Ectodermal cell (in vitro differentiated cells): ENCODE results near the gene MSI2.

Source experiments
- H3K27ac ChIP-seq: 2 replicates; pipeline ENCODE4 v1.7.0; 2013; ENCODE audit warnings: mild to moderate bottlenecking, low read depth, low read length; ENCODE audit not compliant: insufficient read depth, poor library complexity, severe bottlenecking
- H3K27me3 ChIP-seq: 2 replicates; pipeline ENCODE4 v1.7.0; 2013; ENCODE audit warnings: mild to moderate bottlenecking, low read length; ENCODE audit not compliant: insufficient read depth, control insufficient read depth, poor library complexity, severe bottlenecking
- H3K36me3 ChIP-seq: one replicate; pipeline ENCODE4 v1.7.0; 2013; ENCODE audit warnings: low read length; ENCODE audit not compliant: control insufficient read depth, insufficient read depth
- H3K4me1 ChIP-seq: one replicate; pipeline ENCODE4 v1.7.0; 2013; ENCODE audit warnings: low read length; ENCODE audit not compliant: control insufficient read depth, insufficient read depth
- H3K4me3 ChIP-seq: 2 replicates; pipeline ENCODE4 v1.7.0; 2013; ENCODE audit warnings: low read depth, low read length, control low read depth; ENCODE audit not compliant: insufficient read depth
- H3K9me3 ChIP-seq: 2 replicates; pipeline ENCODE4 v1.7.0; 2013; ENCODE audit warnings: mild to moderate bottlenecking, low read length, moderate library complexity; ENCODE audit not compliant: control insufficient read depth
- WGBS, 2 experiments: methylation state at CpG; one replicate each; pipeline ENCODE4 v1.1.7; 2013; ENCODE audit warnings: missing lambda C conversion rate in 2 of 2; 5-methylcytosine and 5-hydroxymethylcytosine counted together

Gene MSI2

DNA sequence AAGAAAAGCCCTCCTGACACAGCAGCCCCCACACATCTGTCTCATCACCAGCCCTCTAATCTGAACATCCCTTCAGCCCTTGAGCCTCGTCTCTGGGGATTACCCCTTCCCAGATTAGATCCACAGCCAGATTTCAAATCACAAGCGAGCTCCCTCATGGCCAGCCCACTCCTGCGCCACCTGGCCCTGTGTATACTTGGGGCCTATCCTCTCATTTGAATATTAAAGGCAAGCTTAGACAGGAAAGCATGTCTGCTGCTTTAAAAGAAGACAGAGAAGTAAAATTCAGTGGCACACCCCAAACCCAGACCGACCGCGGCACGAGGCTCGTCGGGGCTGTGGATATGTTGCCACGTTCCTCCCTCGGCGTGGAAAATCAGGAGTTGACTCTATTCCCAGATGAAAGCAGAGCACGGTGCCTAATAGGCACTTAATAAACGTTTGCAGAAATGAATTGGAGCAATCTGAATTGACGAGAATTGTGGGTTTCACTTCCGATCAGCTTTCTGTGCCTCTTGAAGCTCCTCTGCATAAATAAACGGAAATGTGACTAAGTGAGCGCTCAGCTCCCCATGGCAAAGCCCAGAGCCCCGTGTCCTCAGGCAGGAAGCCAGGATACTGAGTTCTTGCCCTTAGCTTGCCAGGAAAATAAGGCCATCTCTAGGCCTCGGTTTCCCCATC, 380.8 kb downstream of the MSI2 start:
- WGBS, 2 experiments: 88 to 89% methylated on average over 20 of the region's 20 CpGs
- Histone ChIP-seq H3K27ac (no peak overlapping the region), H3K27me3 (no peaks in the 10 kb centered on the region), H3K36me3 (peaks cover 16% of the 10 kb centered on the region), H3K4me3 (no peak overlapping the region), H3K4me1 (peaks cover 9% of the 10 kb centered on the region), H3K9me3 (no peaks in the 10 kb centered on the region)

DNA sequence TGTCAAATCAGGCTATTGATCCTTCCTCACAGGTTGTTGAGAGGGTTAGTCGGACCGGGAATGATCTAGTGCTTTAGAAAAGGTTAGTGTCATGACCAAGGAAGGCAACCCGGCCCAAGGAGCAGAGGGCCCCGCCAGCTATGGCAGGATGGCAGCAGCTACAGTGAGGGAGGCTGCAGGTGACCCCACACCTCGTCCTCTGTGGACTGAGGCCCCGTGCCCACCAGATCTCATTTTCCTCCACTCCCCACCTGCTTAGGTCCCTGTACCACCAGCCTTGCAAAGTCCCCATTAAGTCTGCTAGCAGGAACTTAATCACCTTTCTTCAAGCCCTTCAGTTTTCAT, 381.3 kb downstream of the MSI2 start:
- H3K4me3 ChIP-seq: no peak overlapping the region
- H3K9me3 ChIP-seq: no peaks in the 10 kb centered on the region
- WGBS, 2 experiments: 92 to 94% methylated on average over 6 of the region's 6 CpGs
- H3K4me1 ChIP-seq: peaks cover 9% of the 10 kb centered on the region
- H3K27ac ChIP-seq: no peak overlapping the region
- H3K27me3 ChIP-seq: no peaks in the 10 kb centered on the region
- peaks cover 11% of the 10 kb centered on the region for H3K36me3 ChIP-seq

DNA sequence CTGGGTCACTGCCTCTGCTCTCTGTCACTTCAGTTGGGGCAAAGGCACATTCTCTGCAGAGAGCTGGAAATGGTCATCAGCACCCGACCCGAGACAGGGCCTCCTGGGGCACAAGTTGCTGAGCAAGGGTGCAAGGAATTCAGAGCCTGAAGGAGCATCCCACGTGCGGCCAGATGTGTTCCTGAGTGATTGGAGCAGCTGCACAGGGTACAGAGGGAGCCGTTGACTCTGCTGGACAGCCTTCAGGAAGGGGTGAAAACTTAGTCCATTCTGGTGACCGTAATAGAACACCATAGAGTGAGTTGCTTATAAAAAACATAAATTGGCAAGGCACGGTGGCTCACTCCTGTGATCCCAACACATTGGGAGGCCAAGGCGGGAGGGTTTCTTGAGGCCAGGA, 382.0 kb downstream of the MSI2 start:
- H3K36me3 ChIP-seq: peaks cover 11% of the 10 kb centered on the region
- H3K4me1 ChIP-seq: peaks cover 9% of the 10 kb centered on the region
- no peak overlapping the region for H3K27ac ChIP-seq
- WGBS, 2 experiments: 93 to 94% methylated on average over 8 of the region's 8 CpGs
- no peak overlapping the region for H3K4me3 ChIP-seq
- no peaks in the 10 kb centered on the region for H3K27me3 ChIP-seq
- no peaks in the 10 kb centered on the region for H3K9me3 ChIP-seq

DNA sequence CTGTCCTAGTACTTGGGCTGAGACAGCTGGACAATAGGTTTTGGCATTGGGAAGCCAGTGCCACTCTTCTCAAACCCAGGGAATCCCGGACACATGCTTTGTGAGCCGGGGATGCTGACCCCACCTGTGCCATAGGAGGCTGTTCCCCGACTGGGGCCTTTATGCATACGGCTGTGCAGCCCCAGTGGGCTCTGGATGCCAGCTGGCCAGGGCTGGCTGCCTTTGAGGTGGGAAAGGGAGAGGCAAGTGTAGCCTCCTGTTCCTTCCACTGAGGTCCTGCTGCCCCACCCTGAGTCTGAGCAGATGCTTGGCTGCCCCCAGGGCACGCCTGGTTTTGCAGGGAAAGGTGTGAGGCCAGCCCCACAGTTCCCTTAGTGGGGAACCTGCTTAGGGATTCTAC, 383.1 kb downstream of the MSI2 start:
- 73 to 75% methylated on average over 5 of the region's 5 CpGs for WGBS, 2 experiments
- Histone ChIP-seq H3K4me1 (peaks cover 9% of the 10 kb centered on the region), H3K9me3 (no peaks in the 10 kb centered on the region), H3K4me3 (no peak overlapping the region), H3K27ac (no peak overlapping the region), H3K27me3 (no peaks in the 10 kb centered on the region), H3K36me3 (peaks cover 8% of the 10 kb centered on the region)

DNA sequence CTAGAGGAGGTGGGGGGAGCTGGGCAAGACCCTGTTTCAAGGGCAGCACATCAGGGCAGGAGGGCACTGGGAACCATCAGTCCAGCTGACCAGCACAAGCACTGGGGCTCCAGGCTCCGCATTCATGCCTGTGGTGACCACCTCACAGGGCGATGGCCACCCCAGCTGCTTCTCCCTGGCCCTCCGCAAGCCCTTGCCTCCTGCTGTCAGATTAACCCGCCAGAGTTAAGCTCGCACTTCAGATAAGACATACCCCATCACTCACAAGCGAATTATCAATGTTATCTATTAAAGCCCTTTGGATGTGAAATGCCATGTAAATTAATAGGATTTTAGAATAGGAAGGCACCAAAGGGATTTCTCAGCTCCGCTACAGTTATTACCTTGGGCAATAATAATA, 383.8 kb downstream of the MSI2 start:
- H3K36me3 ChIP-seq: peaks cover 6% of the 10 kb centered on the region
- H3K27ac ChIP-seq: no peak overlapping the region
- 75 to 78% methylated on average over 5 to 6 of the region's 7 CpGs for WGBS, 2 experiments
- no peaks in the 10 kb centered on the region for H3K9me3 ChIP-seq
- H3K4me1 ChIP-seq: peaks cover 9% of the 10 kb centered on the region
- H3K4me3 ChIP-seq: no peak overlapping the region
- H3K27me3 ChIP-seq: no peaks in the 10 kb centered on the region

DNA sequence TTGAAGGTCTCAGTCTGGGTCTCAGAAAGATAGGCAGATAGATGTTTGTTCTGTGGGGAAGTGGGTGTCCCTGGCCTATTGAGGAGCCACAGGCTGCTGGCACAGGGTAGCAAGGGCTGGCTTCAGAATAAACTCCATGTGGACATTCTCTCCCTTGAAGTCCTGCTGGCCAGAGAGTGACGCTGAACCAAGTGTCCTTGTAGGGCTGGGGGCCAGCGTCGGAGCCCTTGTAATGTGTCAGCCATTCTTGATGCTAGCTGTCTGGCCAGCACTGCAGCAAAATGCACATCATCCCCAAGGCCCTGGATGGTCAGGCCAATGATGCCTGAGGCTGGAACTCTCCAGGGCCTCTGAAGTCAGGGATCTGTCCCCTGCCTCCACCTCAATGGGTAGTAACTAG, 385.4 kb downstream of the MSI2 start:
- no peaks in the 10 kb centered on the region for H3K9me3 ChIP-seq
- no peaks in the 10 kb centered on the region for H3K27me3 ChIP-seq
- 95 to 96% methylated on average over 3 of the region's 3 CpGs for WGBS, 2 experiments
- no peak overlapping the region for H3K27ac ChIP-seq
- peaks cover 6% of the 10 kb centered on the region for H3K36me3 ChIP-seq
- no peaks in the 10 kb centered on the region for H3K4me1 ChIP-seq
- no peak overlapping the region for H3K4me3 ChIP-seq

DNA sequence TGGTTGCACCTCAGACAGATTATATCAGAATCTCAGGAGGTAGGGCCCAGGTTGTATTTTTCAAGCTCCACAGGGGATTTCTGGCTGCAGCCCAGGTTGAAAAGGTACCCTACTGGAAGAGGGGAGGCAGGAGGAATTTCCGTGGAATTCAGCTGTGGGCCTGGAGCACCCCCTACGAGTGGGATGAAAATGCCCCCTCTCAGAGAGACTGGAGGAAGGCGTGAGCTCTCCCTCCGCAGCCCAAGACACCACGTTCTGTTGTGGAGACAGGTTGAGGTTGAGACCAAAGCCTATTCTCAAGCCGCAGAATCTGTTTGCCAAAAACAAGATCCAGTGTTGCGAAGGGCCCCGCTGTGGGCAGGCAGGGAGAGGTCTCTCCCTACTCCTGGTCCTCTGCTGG, 386.7 kb downstream of the MSI2 start:
- WGBS, 2 experiments: 89 to 91% methylated on average over 8 of the region's 8 CpGs
- H3K36me3 ChIP-seq: peaks cover 4% of the 10 kb centered on the region
- H3K9me3 ChIP-seq: no peaks in the 10 kb centered on the region
- no peaks in the 10 kb centered on the region for H3K27me3 ChIP-seq
- H3K4me1 ChIP-seq: no peaks in the 10 kb centered on the region
- H3K27ac ChIP-seq: no peak overlapping the region
- no peak overlapping the region for H3K4me3 ChIP-seq

DNA sequence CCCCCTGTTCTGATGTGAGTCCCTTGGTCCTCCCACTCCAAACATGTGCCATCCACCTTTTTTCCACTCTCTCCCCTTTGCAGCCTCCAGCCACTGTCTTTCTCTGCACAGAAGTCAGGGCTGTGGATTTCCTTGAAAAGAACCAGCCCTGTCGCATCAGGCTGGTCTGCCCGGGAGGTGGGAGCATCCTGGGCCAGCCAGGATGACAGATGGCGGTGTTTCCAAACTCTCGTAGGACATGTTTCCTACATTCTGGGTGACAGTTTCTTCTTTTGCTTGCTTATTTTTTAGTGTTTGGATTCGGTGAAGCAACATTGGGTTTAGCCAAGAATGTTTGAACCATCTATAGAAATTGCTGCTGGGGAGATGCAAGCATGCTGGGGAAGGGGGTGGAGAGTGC, 388.0 kb downstream of the MSI2 start:
- 92 to 94% methylated on average over 5 of the region's 5 CpGs for WGBS, 2 experiments
- no peak overlapping the region for H3K4me3 ChIP-seq
- no peaks in the 10 kb centered on the region for H3K27me3 ChIP-seq
- H3K27ac ChIP-seq: no peak overlapping the region
- no peaks in the 10 kb centered on the region for H3K36me3 ChIP-seq
- no peaks in the 10 kb centered on the region for H3K9me3 ChIP-seq
- peaks cover 8% of the 10 kb centered on the region for H3K4me1 ChIP-seq

DNA sequence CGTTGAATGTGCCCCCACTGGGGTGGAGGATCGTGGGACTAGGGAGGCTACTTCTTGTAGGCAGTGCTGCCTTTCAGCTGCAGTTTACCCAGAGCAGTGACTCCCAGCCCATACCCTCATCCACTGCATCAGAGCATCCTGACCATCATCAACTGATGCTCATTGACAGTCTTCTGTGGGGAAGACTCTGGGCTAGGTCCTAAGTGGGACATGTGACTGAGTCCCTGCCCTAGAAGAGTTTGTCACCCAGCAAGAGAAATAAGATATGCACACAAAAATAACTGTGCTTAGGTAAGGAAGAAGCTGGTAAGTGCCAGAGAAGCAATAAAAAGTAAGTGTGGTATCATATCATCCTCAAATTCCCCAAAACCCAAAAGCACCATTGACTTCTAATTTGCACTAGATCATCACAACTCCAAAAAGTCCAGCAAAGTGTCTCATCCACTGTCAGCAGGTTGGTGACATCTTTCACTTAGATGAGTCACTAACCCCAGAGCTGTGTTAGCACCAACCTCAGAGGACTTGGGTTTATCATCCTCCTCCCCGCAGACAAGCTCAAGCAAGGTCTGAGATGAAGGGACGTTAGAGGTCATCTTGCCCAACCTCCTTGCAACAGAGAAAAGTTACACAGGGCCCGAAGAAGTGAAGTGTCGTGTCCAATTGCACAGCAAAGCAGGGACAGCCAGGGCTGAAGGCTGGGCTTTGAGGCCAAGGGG, 389.8 kb downstream of the MSI2 start:
- Histone ChIP-seq H3K27me3 (no peaks in the 10 kb centered on the region), H3K4me1 (peaks cover 19% of the 10 kb centered on the region), H3K27ac (no peak overlapping the region), H3K9me3 (no peaks in the 10 kb centered on the region), H3K4me3 (no peak overlapping the region), H3K36me3 (no peaks in the 10 kb centered on the region)
- WGBS, 2 experiments: 93 to 97% methylated on average over 6 of the region's 6 CpGs

DNA sequence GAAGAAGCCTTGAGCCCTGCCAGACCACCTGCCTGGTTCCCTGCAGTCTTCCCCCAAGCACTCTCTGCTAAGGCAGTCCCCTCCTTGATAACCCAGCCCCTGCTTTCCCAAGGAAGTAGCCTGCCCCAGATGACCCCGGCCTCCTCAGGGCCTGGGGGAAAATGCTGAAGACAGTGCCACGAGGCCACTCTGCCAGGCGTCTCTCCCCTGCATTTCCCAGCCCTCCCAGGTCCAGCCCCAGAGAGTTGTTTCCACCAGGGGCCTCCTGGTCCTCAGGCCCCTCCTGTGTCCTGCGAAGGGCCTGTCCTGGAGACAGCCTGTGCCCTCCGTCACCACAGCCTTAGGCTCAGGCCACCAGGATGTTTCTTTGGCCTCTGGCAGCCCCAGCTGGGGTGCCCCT, 392.4 kb downstream of the MSI2 start:
- H3K36me3 ChIP-seq: no peaks in the 10 kb centered on the region
- 82% methylated on average over 5 of the region's 5 CpGs for WGBS, 2 experiments
- no peak overlapping the region for H3K4me3 ChIP-seq
- no peak overlapping the region for H3K27ac ChIP-seq
- no peaks in the 10 kb centered on the region for H3K9me3 ChIP-seq
- peaks cover 19% of the 10 kb centered on the region for H3K4me1 ChIP-seq
- no peaks in the 10 kb centered on the region for H3K27me3 ChIP-seq
